Fibroblast of skin of back (primary cell): ENCODE measurements around the gene RNF111. TPM values are rescaled to one million over a fixed set of nuclear protein-coding genes. Genes with fewer than 3 reads are reported as not detected.
"Not testable (repeated sequence)": the region's sequence is repeated elsewhere in the genome, so short reads cannot be mapped to it uniquely, and the experiment has no call there.

Experiments
- DNase-seq: peaks from one replicate; pipeline ENCODE4 v3.0.0-alpha.2; 2013
- polyA plus RNA-seq, 2 experiments: library from polyadenylated mRNA; unstranded; fragments of 120-200 nt; gene quantifications; one replicate each; pipeline ENCODE4 v1.2.1, GENCODE V29; 2013; ENCODE audit not compliant: insufficient read length in 2 of 2

RNF111 gene
- 29.6 TPM for polyA plus RNA-seq (2013, experiment 1 of 2; ENCODE audit: insufficient read length)
- 29.7 TPM for polyA plus RNA-seq (2013, experiment 2 of 2; ENCODE audit: insufficient read length)

DNA sequence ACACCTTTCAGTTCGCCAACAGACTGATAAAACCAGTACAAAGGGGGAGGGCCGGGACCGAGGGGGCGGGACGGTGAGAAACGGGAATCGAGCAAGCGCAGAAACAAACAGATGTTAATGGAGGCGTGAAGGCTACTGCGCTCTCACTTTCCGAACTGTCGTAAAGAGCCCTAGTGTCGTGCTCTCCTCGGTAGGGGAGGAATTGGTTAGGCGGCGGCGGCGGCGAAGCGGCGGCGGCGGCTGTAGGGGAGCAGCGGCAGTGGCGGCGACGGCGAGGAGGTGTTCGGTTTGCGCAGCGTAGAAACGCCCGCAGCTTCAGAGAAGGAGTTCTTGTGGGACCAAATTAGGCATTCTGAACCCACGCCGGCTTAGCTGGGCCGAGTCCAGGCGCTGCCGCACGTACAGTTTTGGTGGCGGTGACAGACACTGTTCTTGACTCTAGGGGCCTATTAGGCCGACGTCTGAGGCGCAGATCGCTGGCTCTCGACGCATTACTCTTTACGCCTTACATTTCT lies at the start of gene RNF111:
TSS of gene RNF111 (plus strand) at position 173 of the 515 bp plus-strand sequence. CDS start 43,160 bp downstream, outside the sequence.
- DNase-seq: peak; percentile 98

DNA sequence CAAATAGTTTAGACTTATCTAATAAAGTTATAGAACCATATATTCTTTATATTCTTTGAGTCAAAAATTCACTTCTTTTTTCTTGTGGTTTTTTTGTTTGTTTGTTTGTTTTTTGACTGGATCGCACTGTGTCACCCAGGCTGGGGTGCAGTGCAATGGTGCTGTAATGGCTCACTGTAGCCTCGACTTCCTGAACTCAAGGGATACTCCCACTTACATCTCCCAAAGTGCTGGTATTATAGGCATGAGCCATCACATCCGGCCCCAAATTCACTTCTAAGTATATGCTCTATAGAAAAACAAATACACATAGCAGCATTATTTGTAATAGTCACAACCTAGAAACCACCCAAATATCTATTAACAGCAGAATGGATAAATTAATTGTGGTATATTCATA lies 40.3 kb upstream of the RNF111 start:
- peak; percentile 47 for DNase-seq

DNA sequence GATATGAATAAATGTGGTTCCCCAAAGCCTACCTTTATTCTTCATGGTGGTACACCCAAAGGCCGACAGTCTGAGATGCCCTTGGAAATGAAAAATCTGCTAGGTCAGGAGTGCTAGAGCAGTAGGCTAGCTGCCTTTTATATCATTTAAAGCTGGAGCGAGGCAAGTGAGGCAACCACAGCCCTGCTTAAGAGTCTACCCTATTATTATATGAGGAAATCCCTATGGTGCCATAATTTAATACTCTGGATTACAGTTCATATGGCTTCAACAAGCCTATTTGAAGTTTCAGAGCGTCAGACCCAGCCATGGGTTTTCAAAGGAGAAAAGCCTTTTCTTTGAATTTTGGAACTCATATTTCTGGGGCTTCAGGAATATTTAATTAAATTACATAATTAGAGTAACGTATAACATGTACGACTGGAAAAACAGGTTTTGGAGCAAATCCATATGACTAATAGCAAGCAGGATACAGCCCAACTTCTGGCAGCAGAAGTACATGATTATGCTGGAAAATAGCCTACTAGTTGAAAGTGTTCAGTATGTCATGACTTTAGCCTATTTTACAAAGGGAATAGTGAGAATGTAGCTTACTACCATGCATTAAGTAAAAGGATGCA lies 36.0 kb upstream of the RNF111 start:
- peak; percentile 49 for DNase-seq

DNA sequence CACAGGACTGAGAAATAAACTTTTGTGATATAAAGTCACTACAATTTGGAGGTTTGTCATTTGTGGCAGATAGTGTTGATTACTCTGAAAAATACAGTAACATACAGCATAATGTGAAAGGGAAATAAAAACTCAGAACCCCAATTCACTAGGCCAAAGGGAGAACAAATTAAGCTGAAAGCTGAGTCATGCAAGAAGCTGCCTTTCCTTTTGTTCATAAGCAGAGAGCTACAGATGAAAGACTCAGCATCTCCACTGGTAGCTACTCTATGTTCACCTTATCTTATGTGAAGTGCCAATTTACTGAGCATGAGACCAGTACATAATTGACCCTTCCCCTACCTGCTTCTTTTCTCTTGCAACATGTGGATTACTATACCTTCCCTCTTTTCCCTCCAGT lies 34.7 kb upstream of the RNF111 start:
- DNase-seq: no peak

DNA sequence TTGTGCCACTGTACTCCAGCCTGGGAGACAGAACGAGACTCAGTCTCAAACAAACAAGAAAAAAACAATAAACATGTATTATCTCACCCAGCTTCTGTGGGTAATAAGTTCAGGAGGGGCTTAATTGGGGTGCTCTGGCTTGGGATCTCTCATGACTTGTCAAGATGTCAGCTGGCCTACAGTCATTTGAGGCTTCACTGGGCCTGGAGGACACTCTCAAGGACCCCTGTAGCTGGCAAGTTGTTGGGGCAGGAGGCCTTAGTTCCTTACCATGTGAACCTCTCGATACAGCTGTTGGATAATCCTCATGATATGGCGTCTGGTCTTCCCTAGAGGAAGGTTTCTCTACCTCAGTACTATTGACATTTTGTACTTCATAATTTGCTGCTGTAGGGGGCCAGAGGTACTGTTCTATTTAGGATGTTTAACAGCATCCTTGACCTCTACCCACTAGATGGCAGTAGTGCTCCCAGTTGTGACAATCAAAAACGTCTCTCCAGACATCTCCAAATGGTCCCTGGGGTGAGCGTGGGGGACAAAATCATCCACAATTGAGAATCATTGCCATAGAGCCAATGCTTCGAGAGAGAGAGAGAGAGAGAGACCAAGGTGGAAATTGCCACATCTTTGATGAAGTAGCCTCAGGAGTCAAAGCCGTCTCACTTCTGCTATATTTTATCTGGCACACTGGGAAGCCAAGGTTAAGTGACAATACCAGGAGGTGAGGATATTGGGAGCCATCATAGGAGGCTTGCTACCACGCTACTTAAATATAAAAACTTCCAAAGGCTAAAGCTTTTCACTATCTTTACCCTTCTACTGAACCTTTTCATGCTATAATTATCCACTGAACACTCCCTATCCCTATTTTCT lies 30.1 kb upstream of the RNF111 start:
- DNase-seq: peak; percentile 71

DNA sequence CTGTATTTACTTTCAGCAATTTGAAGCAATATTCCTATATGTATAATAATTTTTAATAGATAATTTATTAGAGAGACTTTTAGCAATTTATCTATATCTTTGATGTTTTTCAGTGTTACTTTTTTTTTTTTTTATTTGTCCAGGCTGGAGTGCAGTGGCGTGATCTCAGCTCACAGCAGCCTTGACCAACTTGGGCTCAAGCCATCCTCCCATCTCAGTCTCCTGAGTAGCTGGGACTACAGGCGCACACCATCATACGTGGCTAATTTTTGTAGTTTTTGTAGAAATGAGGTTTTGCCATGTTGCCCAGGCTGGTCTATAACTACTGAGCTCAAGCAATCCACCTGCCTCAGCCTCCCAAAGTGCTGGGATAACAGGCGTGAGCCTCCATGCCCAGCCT lies 28.7 kb upstream of the RNF111 start:
- DNase-seq: no peak

DNA sequence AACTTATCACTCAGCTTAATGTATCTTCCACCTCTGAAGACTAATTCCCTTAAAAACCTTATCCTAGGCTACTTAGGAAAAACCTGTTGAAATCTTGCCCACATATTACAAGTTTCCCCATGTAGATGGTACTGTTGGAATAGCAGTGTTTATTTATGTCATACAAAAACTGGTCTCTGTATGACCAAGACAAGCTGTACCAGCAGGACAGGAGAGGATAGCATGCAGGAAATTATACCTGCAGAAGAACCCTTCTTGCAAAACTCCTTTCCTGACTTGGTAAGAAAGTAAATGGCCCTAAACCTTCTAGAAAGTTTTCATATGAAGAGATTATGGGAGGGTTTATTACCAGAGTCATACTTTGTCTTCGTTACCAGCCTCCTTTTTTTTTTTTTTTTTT lies 25.3 kb upstream of the RNF111 start:
- DNase-seq: no peak

DNA sequence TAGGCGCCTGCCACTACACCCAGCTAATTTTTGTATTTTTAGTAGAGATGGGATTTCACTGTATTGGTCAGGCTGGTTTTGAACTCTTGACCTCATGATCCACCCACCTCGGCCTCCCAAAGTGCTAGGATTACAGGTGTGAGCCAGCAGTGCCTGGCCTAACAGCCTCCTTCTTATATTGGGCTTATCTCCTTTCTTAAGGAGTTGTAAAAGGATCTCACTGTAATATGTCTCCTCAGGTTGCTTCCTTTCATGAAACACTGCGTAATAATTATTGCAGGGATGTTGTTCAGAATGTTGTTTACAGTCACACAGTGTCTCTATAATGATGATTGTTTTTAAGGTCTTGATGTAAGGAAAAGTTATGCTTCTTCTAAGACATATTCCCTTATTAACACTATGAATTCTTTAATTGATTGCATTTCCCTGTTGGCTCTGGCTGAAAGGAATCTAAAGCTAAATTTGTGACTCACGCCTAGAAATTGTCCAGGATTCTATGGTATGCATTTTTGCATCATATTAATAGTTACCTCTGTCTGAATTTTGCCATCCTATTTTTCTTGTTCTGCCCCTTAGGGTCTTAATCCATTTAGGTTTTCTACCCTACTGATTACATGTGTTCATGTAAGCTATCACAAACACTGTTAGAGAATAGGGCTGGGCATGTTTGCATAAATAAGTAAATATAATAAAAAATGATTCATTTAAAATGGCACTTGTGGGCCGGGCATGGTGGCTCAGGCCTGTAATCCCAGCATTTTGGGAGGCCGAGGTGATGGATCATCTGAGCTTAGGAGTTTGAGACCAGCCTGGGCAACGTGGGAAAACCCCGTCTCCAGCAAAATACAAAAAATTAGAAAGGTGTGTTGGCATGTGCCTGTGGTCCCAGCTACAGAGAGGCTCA lies 24.5 kb upstream of the RNF111 start:
- DNase-seq: peak; percentile 55

DNA sequence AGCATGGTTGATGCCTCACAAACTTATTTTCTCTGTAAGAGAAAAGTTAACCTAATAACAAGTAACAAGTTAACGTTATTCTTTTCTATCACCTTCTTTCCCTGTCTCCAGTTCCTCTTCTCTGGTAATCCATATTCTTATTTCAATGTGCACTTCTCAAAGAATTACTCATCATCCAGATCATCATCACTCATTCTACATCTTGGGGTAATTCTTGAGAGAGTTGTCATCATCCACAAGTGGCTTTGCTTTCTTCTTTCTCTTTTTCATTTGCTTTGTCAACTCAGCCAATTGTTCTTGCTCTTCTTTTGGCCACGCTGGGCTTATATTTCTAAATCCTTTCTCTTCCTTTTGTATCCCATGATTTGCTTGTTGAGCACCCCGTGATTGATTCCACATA lies 20.8 kb upstream of the RNF111 start:
- peak; percentile 74 for DNase-seq

DNA sequence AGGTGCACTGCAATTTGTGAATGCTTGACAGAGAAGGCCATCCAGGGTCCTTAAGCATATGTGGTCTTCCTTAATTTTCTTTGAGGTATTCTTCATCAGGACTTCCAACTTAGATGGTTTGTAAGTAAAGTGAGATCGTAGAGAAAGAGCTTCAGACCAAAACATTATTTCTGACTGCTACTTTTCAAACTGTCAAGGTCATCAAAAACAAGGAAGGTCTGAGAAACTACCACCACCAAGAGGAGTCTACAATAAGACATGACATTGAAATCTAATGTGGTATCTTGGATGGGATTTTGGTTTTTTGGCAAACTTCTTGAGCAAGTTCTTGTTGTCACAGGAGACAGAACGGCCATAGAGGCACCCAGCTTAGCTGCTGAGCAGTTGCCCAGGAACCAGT lies 20.0 kb upstream of the RNF111 start:
- DNase-seq: no peak

DNA sequence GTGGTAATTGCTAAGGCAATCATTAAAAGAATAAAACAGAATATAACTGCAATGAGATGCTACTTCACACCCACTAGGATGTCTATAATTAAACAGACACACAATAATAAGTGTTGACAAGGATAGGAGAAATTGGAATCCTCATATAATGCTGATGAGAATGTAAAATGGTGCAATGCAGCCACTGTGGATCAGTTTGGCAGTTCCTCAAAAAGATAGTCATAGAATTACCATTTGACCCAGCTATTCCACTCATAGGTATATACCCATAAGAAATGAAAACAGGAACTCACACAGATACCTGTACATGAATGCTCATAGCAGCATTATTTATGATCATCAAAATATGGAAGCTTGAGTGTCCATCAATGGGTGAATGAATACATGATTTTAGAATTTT lies 9.6 kb upstream of the RNF111 start:
- DNase-seq: no peak

DNA sequence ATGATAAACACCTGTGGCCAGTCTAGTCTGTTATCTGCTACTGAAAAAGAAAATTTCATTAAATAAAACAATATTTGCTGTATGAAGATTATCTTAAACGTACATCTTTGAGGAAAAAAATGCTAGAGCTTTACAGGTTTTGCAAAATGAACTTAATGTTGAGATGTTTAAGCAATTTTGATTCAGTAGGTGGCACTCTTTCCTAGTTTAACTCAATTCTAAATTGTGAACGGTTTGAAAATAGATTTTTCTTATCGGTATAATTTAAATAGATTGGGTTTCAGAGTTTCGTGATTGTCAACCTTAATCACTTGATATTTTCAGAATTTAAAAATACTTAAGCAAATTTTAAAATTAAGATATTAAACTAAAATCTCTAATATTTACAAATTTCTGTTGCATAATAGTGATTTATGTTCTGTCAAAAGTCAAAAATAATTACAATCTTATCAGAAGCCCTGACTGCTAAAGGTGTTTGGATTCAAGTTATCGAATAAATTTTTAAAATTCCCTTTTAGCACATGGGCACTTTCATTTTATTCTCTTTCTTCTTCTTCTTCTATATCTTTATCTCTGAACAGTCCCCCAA lies 7.0 kb upstream of the RNF111 start:
- DNase-seq: peak; percentile 37

DNA sequence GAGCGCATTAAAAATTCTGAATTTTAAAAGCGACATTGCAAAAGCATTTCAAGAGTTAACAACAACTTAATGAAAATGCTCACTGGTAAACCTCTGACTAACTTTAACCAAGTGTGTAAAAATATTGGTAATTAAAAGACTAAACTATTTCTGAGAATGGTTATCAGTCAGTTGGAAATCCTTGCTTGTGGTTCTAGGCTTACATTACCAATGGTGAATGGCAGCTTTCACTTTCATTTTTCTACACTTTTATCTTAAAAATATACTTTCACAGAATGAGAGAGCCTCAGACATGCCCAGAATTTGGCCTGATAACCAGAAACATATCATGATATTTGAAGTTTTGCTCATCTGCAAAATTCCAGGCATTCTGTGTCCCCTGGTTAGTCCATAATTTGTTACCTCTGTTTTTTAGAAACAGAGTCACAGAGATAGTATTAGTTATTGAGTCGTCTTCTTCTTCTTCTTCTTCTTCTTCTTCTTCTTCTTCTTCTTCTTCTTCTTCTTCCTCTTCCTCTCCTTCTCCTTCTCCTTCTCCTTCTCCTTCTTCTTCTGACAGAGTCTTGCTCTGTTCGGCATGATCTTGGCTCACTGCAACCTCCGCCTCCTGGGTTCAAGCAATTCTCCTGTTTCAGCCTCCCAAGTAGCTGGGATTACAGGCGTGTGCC lies 5.5 kb upstream of the RNF111 start:
- no peak for DNase-seq

DNA sequence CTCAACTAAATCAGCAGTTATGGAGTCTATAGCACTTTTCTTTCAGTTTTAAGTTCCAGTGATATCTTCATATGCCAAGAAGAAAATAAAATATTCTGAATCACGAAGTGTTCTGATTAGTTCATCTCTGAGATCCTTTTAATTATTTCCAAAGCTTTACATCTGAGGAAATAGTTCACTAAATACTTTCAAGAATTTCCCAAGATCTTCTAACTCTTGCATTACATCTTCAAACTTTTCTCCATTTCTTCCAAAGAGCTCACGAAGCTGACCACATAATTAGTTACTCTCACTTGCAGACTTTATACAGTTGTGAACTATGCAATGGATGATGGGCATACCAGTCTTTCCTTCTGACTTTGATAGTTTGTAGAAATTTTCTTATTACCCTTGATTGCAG lies 4.2 kb upstream of the RNF111 start:
- DNase-seq: no peak

DNA sequence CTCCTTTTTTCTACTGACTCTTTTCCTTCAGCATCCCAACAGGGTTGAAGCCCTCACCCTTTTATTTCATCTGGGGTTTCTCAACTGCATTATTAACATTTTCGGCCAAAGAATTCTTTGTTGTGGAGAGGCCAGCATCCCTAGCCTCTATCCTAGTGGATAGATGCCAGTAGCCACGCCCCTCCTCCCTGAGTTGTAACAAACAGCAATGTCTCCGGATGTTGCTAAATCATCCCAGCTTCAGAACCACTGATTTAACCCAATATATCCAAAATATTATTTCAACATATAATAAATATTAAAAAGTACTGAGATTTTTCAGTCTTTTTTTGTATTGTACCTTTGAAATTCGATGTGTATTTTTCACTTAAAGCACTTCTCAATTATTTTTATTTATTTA lies 2.0 kb upstream of the RNF111 start:
- DNase-seq: no peak

DNA sequence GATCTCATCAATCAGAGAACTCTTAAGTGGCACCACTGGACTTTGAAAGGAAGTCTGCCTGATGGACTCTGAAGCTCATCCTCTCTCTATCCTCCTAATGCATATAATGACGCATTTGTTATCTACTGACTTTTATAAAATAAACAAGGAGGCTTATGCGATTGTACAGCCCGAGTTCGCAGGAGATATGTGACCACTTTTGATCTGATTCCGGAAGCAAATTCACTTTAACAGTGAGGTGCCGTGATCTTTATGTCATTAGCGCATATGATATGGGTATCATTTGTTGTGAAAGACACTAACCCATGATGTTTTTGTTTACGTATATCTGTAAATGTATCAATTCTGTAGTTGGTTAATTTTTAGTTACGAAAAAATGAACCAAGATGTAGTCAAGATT lies 427 bp upstream of the RNF111 start:
- DNase-seq: no peak

DNA sequence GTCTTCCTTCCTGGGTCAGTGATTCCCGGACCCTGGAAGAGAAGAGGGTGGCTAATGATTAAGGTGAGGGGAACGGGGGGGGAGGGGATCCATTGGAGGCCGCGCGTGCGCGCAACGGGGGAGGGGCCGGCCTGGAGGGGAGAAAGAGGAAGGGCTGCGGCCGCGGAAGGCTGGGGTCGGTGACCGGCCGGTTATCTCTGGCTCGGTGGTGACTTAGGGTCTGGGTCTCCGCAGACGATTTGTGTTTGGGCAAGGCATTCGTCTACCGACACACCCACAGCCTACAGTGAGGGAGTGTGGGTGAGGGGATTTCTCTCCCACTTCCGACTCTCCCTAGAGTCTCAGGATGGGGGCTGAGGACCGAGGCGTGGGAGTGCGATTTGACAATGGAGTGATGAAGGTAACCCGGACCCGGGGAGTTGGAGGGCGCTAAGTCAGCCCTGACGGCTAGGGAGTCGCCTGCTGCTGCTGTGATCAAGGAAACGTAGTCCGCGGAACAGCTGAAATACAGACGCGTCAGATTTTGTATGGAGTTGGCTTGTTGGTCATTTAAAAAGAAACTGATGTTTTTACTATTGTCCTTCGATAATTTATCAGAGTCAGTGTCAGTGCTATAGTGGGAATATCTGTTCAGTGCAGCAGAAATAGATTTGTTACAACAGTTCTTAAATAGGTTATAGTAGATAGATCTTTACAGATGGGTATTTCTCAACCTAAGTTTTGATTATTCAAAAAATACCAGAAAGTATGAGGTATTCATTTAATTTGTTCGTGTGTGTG lies 733 bp downstream of the RNF111 start:
- DNase-seq: peak; percentile 56

DNA sequence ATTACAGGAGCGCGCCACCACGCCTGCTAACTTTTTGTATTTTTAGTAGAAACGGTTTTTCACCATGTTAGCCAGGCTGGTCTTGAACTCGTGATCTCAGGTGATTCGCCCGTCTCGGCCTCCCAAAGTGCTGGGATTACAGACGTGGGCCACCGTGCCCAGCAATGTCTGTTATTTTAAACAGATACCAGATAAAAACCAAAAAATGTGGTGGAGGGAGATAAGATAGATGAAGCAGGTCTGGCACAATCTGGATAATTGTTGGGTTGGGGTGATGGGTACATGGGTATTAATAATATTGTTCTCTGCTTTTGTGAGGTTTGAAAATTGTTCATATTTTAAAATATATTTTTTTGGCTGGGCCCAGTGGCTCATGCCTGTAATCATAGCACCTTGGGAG lies 4.7 kb downstream of the RNF111 start:
- no peak for DNase-seq

DNA sequence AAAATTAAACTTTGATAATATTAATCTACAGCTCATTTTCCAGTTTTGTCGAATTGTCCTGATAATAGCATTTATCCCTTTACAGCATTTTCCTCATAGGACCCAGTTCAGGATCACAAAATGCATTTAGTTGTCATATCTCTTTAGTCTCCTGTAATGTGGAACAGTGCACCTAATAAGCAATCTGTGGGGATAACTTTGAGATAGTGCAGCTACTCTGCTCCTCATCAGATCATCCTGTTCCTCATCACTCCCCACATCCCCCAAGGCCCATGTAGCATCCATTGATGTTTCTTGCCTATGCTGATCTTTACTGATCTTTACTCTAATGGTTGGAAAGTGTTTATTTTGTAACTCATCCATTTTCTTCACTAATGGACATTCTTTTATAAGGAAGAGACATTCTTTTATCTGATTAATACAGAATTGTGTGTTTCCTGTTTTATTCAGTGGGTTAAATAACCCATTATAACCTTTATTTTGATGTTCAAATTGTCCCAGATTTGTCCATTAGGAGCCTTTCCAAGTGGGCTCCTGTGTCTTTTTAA lies 7.5 kb downstream of the RNF111 start:
- DNase-seq: no peak

DNA sequence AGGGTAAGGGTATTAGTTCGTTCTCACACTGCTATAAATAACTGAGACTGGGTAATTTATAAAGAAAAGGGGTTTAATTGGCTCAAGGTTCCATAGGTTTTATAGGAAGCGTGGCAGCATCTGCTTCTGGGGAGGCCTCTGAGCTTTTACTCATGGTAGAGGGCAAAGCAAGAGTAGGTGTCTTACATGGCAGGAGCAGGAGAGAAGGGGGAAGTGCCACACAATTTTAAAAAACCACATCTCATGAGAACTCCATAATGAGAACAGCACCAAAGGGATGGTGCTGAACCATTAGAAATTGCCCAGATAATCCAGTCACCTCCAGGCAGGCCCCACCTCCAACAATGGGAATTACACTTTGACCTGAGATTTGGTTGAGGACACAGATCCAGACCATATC lies 12.2 kb downstream of the RNF111 start:
- no peak for DNase-seq

DNA sequence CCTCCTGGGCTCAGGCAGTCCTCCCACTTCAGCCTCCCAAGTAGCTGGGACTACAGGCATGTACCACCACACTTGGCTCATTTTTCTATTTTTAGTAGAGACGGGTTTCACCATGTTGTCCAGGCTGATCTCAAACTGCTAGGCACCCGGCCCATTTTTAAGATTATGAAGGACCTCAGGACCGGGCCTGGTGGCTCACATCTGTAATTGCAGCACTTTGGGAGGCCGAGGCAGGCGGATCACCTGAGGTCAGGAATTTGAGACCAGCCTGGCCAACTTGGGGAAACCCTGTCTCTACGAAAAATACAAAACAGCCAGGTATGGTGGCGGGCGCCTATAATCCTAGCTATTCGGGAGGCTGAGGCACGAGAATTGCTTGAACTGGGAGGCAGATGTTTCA lies 12.8 kb downstream of the RNF111 start:
- DNase-seq: not testable (repeated sequence)
